SIG-M5 (cell line): ENCODE measurements around the gene SMLR1.

Source experiments
- DNase-seq: peaks from one replicate; lab custom pipeline; 2025; lab: John Stamatoyannopoulos, UW

The SMLR1 gene

GRCh38 chr6:130851026-130851425 lies 23.8 kb downstream of the SMLR1 start:
- no peak for DNase-seq

- no peak for DNase-seq
Observed at GRCh38 chr6:130852844-130853554, 25.8 kb downstream of the SMLR1 start.

- no peak for DNase-seq
Observed at GRCh38 chr6:130853555-130854183, 26.5 kb downstream of the SMLR1 start.

GRCh38 chr6:130858054-130858453 lies 30.8 kb downstream of the SMLR1 start:
- no peak for DNase-seq

- DNase-seq, result no peak
Observed at GRCh38 chr6:130858498-130859160, 31.4 kb downstream of the SMLR1 start.

GRCh38 chr6:130859161-130859867 lies 32.1 kb downstream of the SMLR1 start:
- no peak for DNase-seq

GRCh38 chr6:130862370-130862769 lies 35.2 kb downstream of the SMLR1 start:
- DNase-seq, result no peak

GRCh38 chr6:130863415-130864230 lies 36.4 kb downstream of the SMLR1 start:
- DNase-seq, result no peak

- no peak for DNase-seq
Observed at GRCh38 chr6:130864344-130864743, 37.1 kb downstream of the SMLR1 start.

- no peak for DNase-seq
Observed at GRCh38 chr6:130865793-130866192, 38.6 kb downstream of the SMLR1 start.

GRCh38 chr6:130869681-130870080 lies 42.5 kb downstream of the SMLR1 start:
- no peak for DNase-seq

GRCh38 chr6:130870179-130870880 lies 43.1 kb downstream of the SMLR1 start:
- DNase-seq, result no peak

- DNase-seq, result no peak
Observed at GRCh38 chr6:130872250-130873095, 45.3 kb downstream of the SMLR1 start.

- DNase-seq, result no peak
Observed at GRCh38 chr6:130873746-130874145, 46.5 kb downstream of the SMLR1 start.

- DNase-seq, result no peak
Observed at GRCh38 chr6:130879826-130880225, 52.6 kb downstream of the SMLR1 start.

GRCh38 chr6:130882370-130882769 lies 55.2 kb downstream of the SMLR1 start:
- DNase-seq, result no peak

GRCh38 chr6:130885392-130886192 lies 58.4 kb downstream of the SMLR1 start:
- DNase-seq, result peak; percentile 2
